OCI-LY7 (cell line): ENCODE results near the gene EBLN2. TPM values are rescaled to one million over a fixed set of nuclear protein-coding genes. Genes with fewer than 3 reads are reported as not detected.
"Not testable (repeated sequence)": the region's sequence is repeated elsewhere in the genome, so short reads cannot be mapped to it uniquely, and the experiment has no call there.

Experiments
- BruUV-seq: library from RNA; stranded (reverse); fragments of 400-500 nt; replicated peaks from 2 replicates; lab custom pipeline; 2021; lab: Mats Ljungman, UMichigan
- CTCF ChIA-PET: fragments of 300-600 bp; sonication (Branson Sonifier 250); formaldehyde crosslinking; loops from one replicate; lab custom pipeline; 2022; ENCODE audit warnings: antibody characterized with exemption; ENCODE audit not compliant: unreplicated experiment; lab: Charles Lee
- POLR2A ChIA-PET: fragments of 300-600 bp; sonication (Branson Sonifier 250); formaldehyde crosslinking; loops from one replicate; lab custom pipeline; 2022; ENCODE audit warnings: antibody characterized with exemption; lab: Charles Lee
- DNase-seq: peaks from one replicate; pipeline ENCODE4 v3.0.0-alpha.2; 2015; ENCODE audit warnings: low spot score
- H2AFZ ChIP-seq: fragments of 200-600 bp; sonication (generic), shearing (Covaris generic); 2 replicates; pipeline ENCODE4 v1.6.1; 2014; ENCODE audit warnings: mild to moderate bottlenecking, antibody characterized with exemption, low read length, moderate library complexity
- H3K27ac ChIP-seq: fragments of 200-600 bp; sonication (generic); 2 replicates; pipeline ENCODE4 v1.5.1; 2014; ENCODE audit warnings: mixed run types, low read depth, mild to moderate bottlenecking, moderate library complexity, low read length, inconsistent platforms; ENCODE audit not compliant: poor library complexity, severe bottlenecking
- H3K36me3 ChIP-seq: fragments of 200-600 bp; sonication (generic); 2 replicates; pipeline ENCODE4 v1.6.1; 2014; ENCODE audit warnings: mild to moderate bottlenecking, antibody characterized with exemption, low read length, moderate library complexity, mixed read lengths; ENCODE audit not compliant: insufficient read depth
- H3K4me1 ChIP-seq: fragments of 200-600 bp; sonication (generic); 2 replicates; pipeline ENCODE4 v1.5.1; 2014; ENCODE audit warnings: mild to moderate bottlenecking, low read length; ENCODE audit not compliant: insufficient read depth, poor library complexity, severe bottlenecking
- H3K4me2 ChIP-seq: fragments of 200-600 bp; sonication (generic); 2 replicates; pipeline ENCODE4 v1.6.1; 2014; ENCODE audit warnings: mild to moderate bottlenecking, low read length
- H3K4me3 ChIP-seq: fragments of 200-600 bp; sonication (generic); 2 replicates; pipeline ENCODE4 v1.5.1; 2014; ENCODE audit warnings: mild to moderate bottlenecking, low read depth, low read length; ENCODE audit not compliant: poor library complexity, severe bottlenecking
- H3K79me2 ChIP-seq: fragments of 200-600 bp; sonication (generic); 2 replicates; pipeline ENCODE4 v1.6.1; 2016; ENCODE audit warnings: low read depth, mild to moderate bottlenecking, low read length, moderate library complexity, mixed read lengths; ENCODE audit not compliant: insufficient read depth
- H3K9me2 ChIP-seq: fragments of 200-600 bp; sonication (generic); 2 replicates; pipeline ENCODE4 v1.6.1; 2016; ENCODE audit warnings: mild to moderate bottlenecking, low read length, mixed read lengths; ENCODE audit not compliant: insufficient read depth
- H3K9me3 ChIP-seq: fragments of 200-600 bp; sonication (generic); 2 replicates; pipeline ENCODE4 v1.6.1; 2014; ENCODE audit warnings: mild to moderate bottlenecking, mixed run types, low read length, mixed read lengths
- H4K20me1 ChIP-seq: fragments of 200-600 bp; sonication (generic); 2 replicates; pipeline ENCODE4 v1.6.1; 2014; ENCODE audit warnings: mild to moderate bottlenecking, antibody characterized with exemption, low read length, moderate library complexity, mixed read lengths; ENCODE audit not compliant: insufficient read depth
- EZH2phosphoT487 ChIP-seq: fragments of 200-600 bp; sonication (generic); IDR thresholded peaks from 2 replicates; pipeline ENCODE4 v1.6.1; 2018; ENCODE audit warnings: low read depth, borderline replicate concordance, mild to moderate bottlenecking, mixed run types, antibody characterized with exemption, low read length, moderate library complexity, mixed read lengths
- intact Hi-C: fragments of 100-400 bp; cut with micrococcal nuclease; formaldehyde crosslinking; loops from one replicate; pipeline ENCODE4 v1.10.0; 2022; ENCODE audit not compliant: unreplicated experiment
- total RNA-seq, 2 experiments: library from RNA; depleted of rRNA in 1 of 2; stranded (reverse); fragments of >200 nt in 1 of 2; shearing (Covaris generic) in 1 of 2; gene quantifications; 2 replicates each; pipeline ENCODE4 v1.2.3, GENCODE V29; 2014 to 2022
- TF ChIP-seq, protein P1 (sequence below): fragments of 200-600 bp; sonication (generic); conservative IDR thresholded peaks from 2 replicates; pipeline ENCODE4 v1.5.1; 2014; ENCODE audit warnings: mild to moderate bottlenecking, antibody characterized with exemption, low read length, moderate library complexity, mixed read lengths

EBLN2 gene
- total RNA-seq, 2 experiments from 2014 or later = 9.3 to 10.5 TPM

DNA sequence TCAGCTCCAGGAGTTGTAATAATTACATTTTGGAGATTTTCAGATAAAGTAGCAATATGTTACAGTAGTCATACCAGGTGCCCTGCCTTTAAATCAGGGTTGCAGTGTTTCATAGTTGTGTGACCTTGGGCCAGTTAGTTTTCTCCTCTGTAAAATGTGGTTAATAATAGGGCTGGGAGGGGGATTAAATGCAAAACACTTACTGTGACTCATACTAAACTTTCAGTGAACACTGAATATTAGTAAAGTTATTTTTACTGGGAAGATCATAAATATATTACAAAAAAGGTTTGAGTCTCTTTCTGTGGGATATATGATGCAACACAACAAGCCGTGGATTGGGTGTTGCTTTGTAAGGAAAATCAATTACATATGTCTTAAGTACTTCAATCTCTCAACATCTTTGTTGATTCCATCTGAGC is 1.1 kb upstream of the EBLN2 start:
- Histone ChIP-seq H2AFZ (no peak overlapping the region), H3K4me3 (no peak overlapping the region), H4K20me1 (peaks cover 25% of the 10 kb centered on the region), H3K4me2 (no peak overlapping the region), H3K79me2 (peaks cover 44% of the 10 kb centered on the region), H3K4me1 (no peaks in the 10 kb centered on the region), H3K9me2 (no peaks in the 10 kb centered on the region), H3K27ac (no peak overlapping the region), H3K36me3 (peaks cover 76% of the 10 kb centered on the region), H3K9me3 (no peaks in the 10 kb centered on the region)
- intact Hi-C loops = no loop called here
- BruUV-seq = no TSS peak
- POLR2A ChIA-PET = interaction anchor here (0.5 to 0.6 kb wide), 2 partner anchors 94 to 1002 kb away, joined by 3 read pairs; no protein-coding TSS in a partner anchor
- TF ChIP-seq, protein P1, sequence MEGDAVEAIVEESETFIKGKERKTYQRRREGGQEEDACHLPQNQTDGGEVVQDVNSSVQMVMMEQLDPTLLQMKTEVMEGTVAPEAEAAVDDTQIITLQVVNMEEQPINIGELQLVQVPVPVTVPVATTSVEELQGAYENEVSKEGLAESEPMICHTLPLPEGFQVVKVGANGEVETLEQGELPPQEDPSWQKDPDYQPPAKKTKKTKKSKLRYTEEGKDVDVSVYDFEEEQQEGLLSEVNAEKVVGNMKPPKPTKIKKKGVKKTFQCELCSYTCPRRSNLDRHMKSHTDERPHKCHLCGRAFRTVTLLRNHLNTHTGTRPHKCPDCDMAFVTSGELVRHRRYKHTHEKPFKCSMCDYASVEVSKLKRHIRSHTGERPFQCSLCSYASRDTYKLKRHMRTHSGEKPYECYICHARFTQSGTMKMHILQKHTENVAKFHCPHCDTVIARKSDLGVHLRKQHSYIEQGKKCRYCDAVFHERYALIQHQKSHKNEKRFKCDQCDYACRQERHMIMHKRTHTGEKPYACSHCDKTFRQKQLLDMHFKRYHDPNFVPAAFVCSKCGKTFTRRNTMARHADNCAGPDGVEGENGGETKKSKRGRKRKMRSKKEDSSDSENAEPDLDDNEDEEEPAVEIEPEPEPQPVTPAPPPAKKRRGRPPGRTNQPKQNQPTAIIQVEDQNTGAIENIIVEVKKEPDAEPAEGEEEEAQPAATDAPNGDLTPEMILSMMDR = no peak
- TF ChIP-seq EZH2phosphoT487 = no peak
- DNase-seq = no peak
- CTCF ChIA-PET = no interaction called here

DNA sequence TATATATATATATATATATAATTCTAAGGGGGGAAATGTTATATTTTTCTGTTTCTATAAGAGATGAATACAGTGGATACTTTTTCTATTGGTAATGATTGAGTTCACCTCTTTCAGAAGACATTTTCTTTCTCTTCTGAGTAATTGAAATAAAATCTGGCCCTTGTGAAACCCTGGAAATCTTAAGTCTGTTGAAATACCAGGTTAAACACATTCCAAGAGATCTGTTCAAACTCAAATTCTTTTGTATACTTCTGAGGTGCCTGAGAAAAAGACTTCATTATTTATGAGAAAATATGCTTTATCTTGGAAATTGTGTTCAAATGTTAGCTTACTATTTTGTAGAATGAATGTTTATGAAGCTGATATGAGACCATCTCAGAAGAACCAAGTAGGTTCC is 4.8 kb downstream of the EBLN2 start:
- H3K9me3 ChIP-seq, H4K20me1 ChIP-seq, H3K4me2 ChIP-seq, BruUV-seq, H2AFZ ChIP-seq, DNase-seq, H3K27ac ChIP-seq, H3K4me3 ChIP-seq, CTCF ChIA-PET, H3K9me2 ChIP-seq, H3K4me1 ChIP-seq, H3K79me2 ChIP-seq, intact Hi-C loops: not testable (repeated sequence)
- POLR2A ChIA-PET = interaction anchor here (1.1 to 2.3 kb wide), 4 partner anchors 10 to 120 kb away, joined by 3 to 9 read pairs (median 4); no protein-coding TSS in a partner anchor
- H3K36me3 ChIP-seq = peaks cover 61% of the 10 kb centered on the region

DNA sequence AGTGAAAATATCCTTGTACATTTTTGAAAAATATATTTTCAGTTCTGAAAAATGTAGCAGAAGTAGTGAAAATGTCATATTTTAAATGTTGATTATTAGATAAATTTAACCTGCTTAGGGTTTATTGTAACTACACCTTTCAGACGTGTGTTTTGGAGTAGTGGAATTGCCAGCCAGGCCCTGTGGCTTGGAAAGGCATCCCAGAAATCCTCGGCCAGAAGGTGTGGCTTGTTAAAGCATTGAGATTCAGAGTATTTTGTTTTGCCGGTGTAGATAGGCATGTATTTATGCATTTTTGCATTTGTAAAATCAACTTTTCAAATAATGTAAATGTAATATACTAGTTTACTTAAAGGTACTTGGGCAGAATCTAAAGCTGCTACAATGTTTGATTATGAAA is 7.0 kb downstream of the EBLN2 start:
- CTCF ChIA-PET = no interaction called here
- no peak overlapping the region for H3K27ac ChIP-seq
- no TSS peak for BruUV-seq
- H3K4me2 ChIP-seq = no peak overlapping the region
- no peaks in the 10 kb centered on the region for H3K79me2 ChIP-seq
- H3K36me3 ChIP-seq = peaks cover 43% of the 10 kb centered on the region
- H3K4me1 ChIP-seq = no peaks in the 10 kb centered on the region
- TF ChIP-seq, protein P1 = no peak
- no peaks in the 10 kb centered on the region for H3K9me2 ChIP-seq
- no peak overlapping the region for H3K4me3 ChIP-seq
- POLR2A ChIA-PET = no interaction called here
- no peaks in the 10 kb centered on the region for H3K9me3 ChIP-seq
- intact Hi-C loops = no loop called here
- H2AFZ ChIP-seq = no peak overlapping the region
- H4K20me1 ChIP-seq = no peaks in the 10 kb centered on the region; the same call in 1 of the 2 replicates
- DNase-seq = no peak
